ENCODE data around the gene FAM20C. TPM values are rescaled to one million over a fixed set of nuclear protein-coding genes. Genes with fewer than 3 reads are reported as not detected.

FAM20C gene
- total RNA-seq, 4 donors from 2014 or later = 15.8 to 20.4 (median 18.7) TPM

DNA sequence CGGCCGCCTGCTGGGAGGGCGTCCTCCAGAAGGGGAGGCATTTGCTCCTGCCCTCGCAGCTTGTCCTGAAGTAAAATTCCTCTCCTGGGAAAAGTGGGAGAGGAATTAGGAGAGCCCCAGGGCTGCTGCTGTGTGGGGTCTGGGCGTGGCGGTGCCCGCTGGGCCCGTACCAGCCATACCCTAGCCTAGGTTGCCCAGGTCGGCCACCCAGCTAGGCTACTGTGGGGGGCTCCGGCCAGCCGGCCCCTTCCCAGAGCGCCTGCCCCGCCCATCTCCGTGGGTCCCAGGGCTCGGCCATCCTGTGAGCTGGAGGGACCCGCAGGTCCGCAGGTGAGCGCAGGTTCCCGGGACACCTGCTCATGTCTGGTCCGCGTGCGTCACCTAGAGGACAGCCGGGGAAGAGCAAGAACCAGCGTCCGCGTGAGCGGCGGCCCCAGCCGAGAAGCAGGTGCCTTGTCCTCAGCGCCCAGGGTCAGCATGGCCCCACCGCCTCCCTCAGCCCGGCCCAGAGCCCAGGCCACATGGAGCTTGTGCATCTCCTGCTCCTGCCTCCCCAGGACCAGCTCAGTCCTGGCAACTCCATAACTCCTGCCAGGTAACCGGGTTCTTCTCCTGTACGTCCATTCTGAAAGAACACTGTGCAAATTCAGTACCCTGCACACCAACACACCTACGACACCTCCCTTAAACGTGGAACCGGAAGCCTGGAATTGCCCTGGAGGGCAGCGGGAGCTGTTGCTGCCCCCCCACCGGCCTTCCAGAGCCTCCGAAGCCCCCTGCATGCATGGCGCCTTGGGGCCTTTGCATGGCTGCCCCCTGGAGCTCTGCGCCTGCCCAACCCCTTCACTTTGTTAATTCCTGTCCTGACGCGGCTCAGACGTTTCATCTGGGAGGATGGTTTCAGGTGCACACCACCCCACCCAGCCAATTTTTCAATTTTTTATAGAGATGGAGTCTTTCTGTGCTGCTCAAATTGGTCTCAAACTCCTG is 74.8 kb downstream of the FAM20C start:
- Histone ChIP-seq H3K4me3 (no peak overlapping the region), H3K9me3 (peaks cover 5% of the 10 kb centered on the region), H3K27ac (no peak overlapping the region), H3K4me1 (peaks cover 12% of the 10 kb centered on the region), H3K36me3 (no peaks in the 10 kb centered on the region), H3K27me3 (peaks cover 5% of the 10 kb centered on the region)
- no peak for DNase-seq (ENCODE audit: low spot score in 2 of 2)
- 72% methylated on average over 37 of the region's 45 CpGs for WGBS
- TF ChIP-seq POLR2A (IDR thresholded peaks at IDR 0.05) (no peak), EP300 (IDR thresholded peaks at IDR 0.05) (no peak)
- TF ChIP-seq, protein P1, sequence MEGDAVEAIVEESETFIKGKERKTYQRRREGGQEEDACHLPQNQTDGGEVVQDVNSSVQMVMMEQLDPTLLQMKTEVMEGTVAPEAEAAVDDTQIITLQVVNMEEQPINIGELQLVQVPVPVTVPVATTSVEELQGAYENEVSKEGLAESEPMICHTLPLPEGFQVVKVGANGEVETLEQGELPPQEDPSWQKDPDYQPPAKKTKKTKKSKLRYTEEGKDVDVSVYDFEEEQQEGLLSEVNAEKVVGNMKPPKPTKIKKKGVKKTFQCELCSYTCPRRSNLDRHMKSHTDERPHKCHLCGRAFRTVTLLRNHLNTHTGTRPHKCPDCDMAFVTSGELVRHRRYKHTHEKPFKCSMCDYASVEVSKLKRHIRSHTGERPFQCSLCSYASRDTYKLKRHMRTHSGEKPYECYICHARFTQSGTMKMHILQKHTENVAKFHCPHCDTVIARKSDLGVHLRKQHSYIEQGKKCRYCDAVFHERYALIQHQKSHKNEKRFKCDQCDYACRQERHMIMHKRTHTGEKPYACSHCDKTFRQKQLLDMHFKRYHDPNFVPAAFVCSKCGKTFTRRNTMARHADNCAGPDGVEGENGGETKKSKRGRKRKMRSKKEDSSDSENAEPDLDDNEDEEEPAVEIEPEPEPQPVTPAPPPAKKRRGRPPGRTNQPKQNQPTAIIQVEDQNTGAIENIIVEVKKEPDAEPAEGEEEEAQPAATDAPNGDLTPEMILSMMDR (IDR thresholded peaks at IDR 0.05) = peak in 1 of 2 donors; percentile 41

DNA sequence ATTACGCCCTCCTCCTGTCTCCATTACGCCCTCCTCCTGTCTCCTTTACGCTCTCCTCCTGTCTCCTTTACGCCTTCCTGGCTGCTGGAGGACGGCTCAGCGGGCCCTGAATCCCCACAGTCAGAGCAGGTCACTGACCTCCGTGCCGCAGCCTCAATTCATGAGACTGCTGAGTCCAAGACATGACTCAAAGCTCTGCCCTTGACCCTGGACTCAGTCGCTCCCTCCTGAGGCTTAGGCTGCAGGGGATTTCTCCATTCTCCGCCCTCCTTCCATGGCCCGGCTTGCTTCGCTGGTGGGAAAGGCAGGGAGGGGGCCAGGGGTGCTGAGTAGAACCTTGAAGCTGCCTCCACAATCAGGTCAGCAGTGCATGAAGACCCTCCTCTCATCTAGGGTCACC is 76.6 kb downstream of the FAM20C start:
- H3K4me3 ChIP-seq = no peak overlapping the region
- no peak for DNase-seq (ENCODE audit: low spot score in 2 of 2)

DNA sequence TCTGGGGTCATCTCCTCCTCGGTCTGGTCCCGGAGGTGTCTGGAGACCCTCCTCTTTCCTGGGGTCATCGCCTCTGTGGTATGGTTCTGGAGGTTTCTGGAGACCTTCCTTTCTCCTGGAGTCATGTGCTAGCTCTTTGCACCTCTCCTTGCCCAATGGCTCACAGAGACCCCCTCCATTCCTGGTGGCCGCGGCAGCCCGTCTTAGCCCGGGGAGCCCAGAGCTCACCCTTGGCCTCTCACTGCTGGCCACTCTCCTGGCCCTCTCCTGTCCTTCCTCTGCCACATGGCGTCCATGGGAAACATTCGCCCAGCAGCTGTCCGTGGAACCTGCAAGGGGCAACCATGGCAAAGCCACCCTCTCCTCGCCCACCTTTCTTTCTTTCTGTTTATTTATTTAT is 77.3 kb downstream of the FAM20C start:
- Histone ChIP-seq H3K9me3 (no peaks in the 10 kb centered on the region), H3K4me3 (no peak overlapping the region), H3K4me1 (peaks cover 5% of the 10 kb centered on the region), H3K27me3 (peaks cover 5% of the 10 kb centered on the region), H3K36me3 (no peaks in the 10 kb centered on the region), H3K27ac (no peak overlapping the region)
- WGBS = 82% methylated on average over 11 of the region's 11 CpGs
- DNase-seq (ENCODE audit: low spot score in 2 of 2) = no peak
- no peak for TF ChIP-seq POLR2A (IDR thresholded peaks at IDR 0.05)
- TF ChIP-seq EP300 (IDR thresholded peaks at IDR 0.05) = no peak
- TF ChIP-seq POLR2AphosphoS5 (IDR thresholded peaks at IDR 0.05) = no peak
- TF ChIP-seq, protein P1 (IDR thresholded peaks at IDR 0.05) = no peak

More for the DNA sequence above, 76.6 kb downstream of the FAM20C start:
- H3K4me1 ChIP-seq = peaks cover 12% of the 10 kb centered on the region
- no peaks in the 10 kb centered on the region for H3K36me3 ChIP-seq
- peaks cover 5% of the 10 kb centered on the region for H3K27me3 ChIP-seq
- no peak overlapping the region for H3K27ac ChIP-seq
- TF ChIP-seq EP300 (IDR thresholded peaks at IDR 0.05) = no peak
- TF ChIP-seq, protein P1 (IDR thresholded peaks at IDR 0.05) = no peak
- TF ChIP-seq POLR2A (IDR thresholded peaks at IDR 0.05) = no peak
- TF ChIP-seq POLR2AphosphoS5 (IDR thresholded peaks at IDR 0.05) = no peak
- no peaks in the 10 kb centered on the region for H3K9me3 ChIP-seq
- WGBS = 85% methylated on average over 12 of the region's 12 CpGs

GRCh38 chr7:270351-270983 is 78.1 kb downstream of the FAM20C start:
- Histone ChIP-seq H3K27ac (no peak overlapping the region), H3K4me3 (no peak overlapping the region), H3K36me3 (no peaks in the 10 kb centered on the region), H3K27me3 (peaks cover 5% of the 10 kb centered on the region), H3K9me3 (no peaks in the 10 kb centered on the region), H3K4me1 (no peaks in the 10 kb centered on the region)
- no peak for DNase-seq (ENCODE audit: low spot score in 2 of 2)
- WGBS = 76% methylated on average over 11 of the region's 11 CpGs
- TF ChIP-seq POLR2A (IDR thresholded peaks at IDR 0.05) (no peak), POLR2AphosphoS5 (IDR thresholded peaks at IDR 0.05) (no peak)
- TF ChIP-seq, protein P1 (IDR thresholded peaks at IDR 0.05) = no peak

Data from suprapubic skin (tissue), 4 donors.